Measurements from ENCODE around the gene CDKN2B-AS1. TPM values are rescaled to one million over a fixed set of nuclear protein-coding genes. Genes with fewer than 3 reads are reported as not detected.

CDKN2B-AS1 gene
- total and polyA plus RNA-seq, 2 of the 13 experiments (the other 11 are each of a cell fraction or from before 2014, with no cell fraction given), result 0.64 to 2.3 TPM

- Histone ChIP-seq H3K4me1 (ENCODE audit: insufficient read depth, low read length) (no peaks in the 10 kb centered on the region), H3K4me3 (replicated peaks in 1 of 3; ENCODE audit: insufficient read depth in 1 of 3, low read depth in 2 of 3, low read length in 3 of 3) (no peak overlapping the region), H3K36me3 (replicated peaks in 1 of 2; ENCODE audit: control insufficient read depth in 1 of 2, insufficient read depth in 2 of 2, low read length in 2 of 2) (no peaks in the 10 kb centered on the region), H3K4me2 (ENCODE audit: low read depth, low read length) (no peak overlapping the region), H4K20me1 (ENCODE audit: insufficient read depth, low read length) (no peaks in the 10 kb centered on the region), H3K27me3 (ENCODE audit: control insufficient read depth in 1 of 2, insufficient read depth in 2 of 2, low read length in 2 of 2) (no peaks in the 10 kb centered on the region), H3K9ac (ENCODE audit: insufficient read depth, low read depth, low read length) (no peak overlapping the region), H3K27ac (ENCODE audit: extremely low read length, insufficient read depth, low read length) (no peak overlapping the region), H2AFZ (ENCODE audit: low read length) (no peak overlapping the region), H3K79me2 (ENCODE audit: insufficient read depth, low read length) (no peaks in the 10 kb centered on the region), H3K9me3 (ENCODE audit: low read length) (no peaks in the 10 kb centered on the region)
- ATAC-seq (no peak), FAIRE-seq (no peak), DNase-seq (ENCODE audit: low spot score) (no peak)
- TF ChIP-seq YEATS2 (CRISPR knock-in tag; IDR thresholded peaks at IDR 0.05; ENCODE audit: borderline replicate concordance) (no peak), HOXA9 (CRISPR knock-in tag; IDR thresholded peaks at IDR 0.05; ENCODE audit: borderline replicate concordance) (no peak), NR1H2 (CRISPR knock-in tag; IDR thresholded peaks at IDR 0.05; ENCODE audit: borderline replicate concordance, low read depth) (no peak), SP2 (CRISPR knock-in tag; IDR thresholded peaks at IDR 0.05) (no peak), THAP11 (CRISPR knock-in tag; IDR thresholded peaks at IDR 0.05) (no peak), USF2 (IDR thresholded peaks at IDR 0.05; ENCODE audit: low read depth, low read length) (no peak), USF2 (CRISPR knock-in tag; IDR thresholded peaks at IDR 0.05; ENCODE audit: borderline replicate concordance) (no peak), JUND (CRISPR knock-in tag; IDR thresholded peaks at IDR 0.05) (no peak), ZNF292 (CRISPR knock-in tag; IDR thresholded peaks at IDR 0.05; ENCODE audit: borderline replicate concordance, low read depth) (no peak), ZFP62 (CRISPR knock-in tag; IDR thresholded peaks at IDR 0.05) (no peak), ZNF142 (CRISPR knock-in tag; IDR thresholded peaks at IDR 0.05) (no peak)
- WGBS (ENCODE audit: low lambda C conversion rate), result 29% methylated on average over 8 of the region's 8 CpGs
- CTCF ChIA-PET (ENCODE audit: low intra/inter-chr PET ratio, low total read pairs), result no interaction called here
- in situ Hi-C loops (cut with HindIII; ENCODE audit: extremely low pct_ligation_motif_present, low pct_unique_long_range_greater_than_20kb), result no loop called here
- intact Hi-C loops (cut with micrococcal nuclease; ENCODE audit: unreplicated experiment), result no loop called here
- POLR2A ChIA-PET, result no interaction called here
- BruUV-seq (replicated peaks), result no TSS peak
Observed at GRCh38 chr9:22068369-22068768, 73.8 kb downstream of the CDKN2B-AS1 start.

Measured in HepG2 (cell line).